BJ (cell line): ENCODE measurements around the gene COL12A1. TPM values are rescaled to one million over a fixed set of nuclear protein-coding genes. Genes with fewer than 3 reads are reported as not detected.

Source experiments
- CTCF ChIA-PET: fragments of 350-600 bp; formaldehyde crosslinking; extraction: SDS; loops from one replicate; lab custom pipeline; 2021; ENCODE audit warnings: antibody characterized with exemption, inconsistent platforms; lab: Yijun Ruan, JAX
- POLR2A ChIA-PET: fragments of 300-600 bp; sonication (Branson Sonifier 250); formaldehyde crosslinking; extraction: SDS; loops from one replicate; lab custom pipeline; 2021; ENCODE audit warnings: antibody characterized with exemption; lab: Charles Lee
- DNase-seq: peaks from one replicate; pipeline ENCODE4 v3.0.0-alpha.2; 2011; ENCODE audit warnings: low read depth
- H3K27me3 ChIP-seq: 2 replicates; pipeline ENCODE4 v1.6.0; 2011; ENCODE audit warnings: low read length; ENCODE audit not compliant: control insufficient read depth, insufficient read depth
- H3K36me3 ChIP-seq: 2 replicates; pipeline ENCODE4 v1.5.1; 2011; ENCODE audit warnings: low read length; ENCODE audit not compliant: control insufficient read depth, insufficient read depth
- H3K4me3 ChIP-seq: 2 replicates; pipeline ENCODE4 v1.5.1; 2011; ENCODE audit warnings: low read depth, mild to moderate bottlenecking, control low read depth, low read length
- CTCF ChIP-seq: IDR thresholded peaks from 2 replicates; pipeline ENCODE4 v1.5.1; 2011; ENCODE audit warnings: low read depth, mild to moderate bottlenecking, control low read depth, inconsistent platforms, low read length, moderate library complexity; ENCODE audit not compliant: insufficient read depth
- polyA plus RNA-seq: library from polyadenylated mRNA; depleted of rRNA; stranded (reverse); fragments of >200 nt; gene quantifications from 2 replicates; pipeline ENCODE4 v1.2.3, GENCODE V29; 2011

Gene COL12A1
- polyA plus RNA-seq, 1 experiment = 1,308 TPM

DNA sequence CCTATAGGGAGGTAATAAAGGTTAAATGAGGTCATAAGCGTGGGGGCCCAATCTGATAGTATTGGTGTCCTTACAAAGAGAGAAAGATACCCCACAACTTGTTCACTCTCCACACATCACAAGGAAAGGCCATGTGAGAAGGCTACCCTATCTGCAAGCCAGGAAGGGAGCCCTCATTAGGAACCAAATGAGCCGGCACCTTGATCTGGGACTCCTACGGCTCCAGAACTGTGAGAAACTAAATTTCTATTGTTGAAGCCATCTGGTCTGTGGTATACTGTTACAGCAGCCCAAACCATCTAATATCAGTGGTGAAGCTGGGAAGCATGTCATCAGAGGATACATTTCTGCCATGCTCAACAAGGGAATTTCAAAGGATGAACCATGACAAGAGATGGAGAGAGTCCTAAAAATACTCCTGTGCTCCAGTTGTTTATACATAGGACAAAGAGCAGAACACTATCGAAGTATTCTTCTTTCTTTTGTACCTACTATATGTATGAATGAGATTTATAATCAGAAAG is 27.3 kb upstream of the COL12A1 start:
- ChIA-PET POLR2A (no interaction called here), CTCF (interaction anchor here (1.2 to 1.6 kb wide), 3 partner anchors 21 to 25 kb away, joined by 3 to 5 read pairs (median 4); no protein-coding TSS in a partner anchor)
- H3K27me3 ChIP-seq = no peaks in the 10 kb centered on the region
- peaks cover 2% of the 10 kb centered on the region; the same call in 1 of the 2 replicates for H3K36me3 ChIP-seq
- no peak for TF ChIP-seq CTCF
- no peak overlapping the region for H3K4me3 ChIP-seq
- no peak for DNase-seq

DNA sequence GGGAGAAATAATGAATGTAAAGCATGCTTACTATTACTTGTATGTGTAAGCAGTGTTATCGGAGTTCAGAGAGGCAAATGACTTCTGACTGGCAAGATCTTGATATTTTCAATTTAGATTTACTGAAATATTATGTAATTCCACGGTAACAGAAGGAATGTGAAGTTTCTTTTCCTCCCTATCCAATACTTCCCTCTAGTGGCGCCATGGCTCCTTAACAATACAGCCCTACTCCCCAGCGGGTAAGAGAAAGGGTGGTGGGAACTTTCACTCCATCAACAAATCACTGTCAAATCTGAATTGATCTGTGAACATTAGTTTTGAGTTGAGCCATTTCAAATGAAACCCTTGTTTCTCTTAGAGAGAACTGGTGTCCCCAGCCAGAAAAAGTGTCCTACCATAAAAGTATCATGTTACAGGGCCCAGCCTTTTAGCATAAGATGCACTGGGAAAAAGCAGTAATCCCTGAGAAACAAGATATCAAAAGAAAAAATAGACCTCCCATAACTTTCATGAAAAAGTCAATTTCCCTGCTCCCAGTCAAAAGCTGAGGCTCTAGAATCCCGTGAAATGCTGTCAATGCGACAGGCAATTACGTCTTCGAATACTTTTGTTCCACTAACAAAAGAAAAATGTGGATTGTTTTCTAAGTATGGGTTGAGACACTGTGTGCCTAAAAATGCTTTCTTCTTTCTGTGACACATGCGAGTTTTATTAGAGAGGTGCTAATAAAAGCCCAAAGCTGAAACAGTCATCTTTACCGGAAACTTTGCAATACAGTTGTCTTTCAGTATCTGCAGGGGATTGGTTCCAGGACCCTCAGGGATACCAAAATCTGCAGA is 24.9 kb upstream of the COL12A1 start:
- H3K36me3 ChIP-seq = no peaks in the 10 kb centered on the region
- DNase-seq = no peak
- POLR2A ChIA-PET = no interaction called here
- CTCF ChIA-PET = interaction anchor here (0.6 to 1.6 kb wide), 10 partner anchors 10 to 1754 kb away, joined by 3 to 10 read pairs (median 3); partner anchors contain the start of gene COX7A2
- TF ChIP-seq CTCF = peak; percentile 84
- H3K27me3 ChIP-seq = no peaks in the 10 kb centered on the region
- H3K4me3 ChIP-seq = no peak overlapping the region

DNA sequence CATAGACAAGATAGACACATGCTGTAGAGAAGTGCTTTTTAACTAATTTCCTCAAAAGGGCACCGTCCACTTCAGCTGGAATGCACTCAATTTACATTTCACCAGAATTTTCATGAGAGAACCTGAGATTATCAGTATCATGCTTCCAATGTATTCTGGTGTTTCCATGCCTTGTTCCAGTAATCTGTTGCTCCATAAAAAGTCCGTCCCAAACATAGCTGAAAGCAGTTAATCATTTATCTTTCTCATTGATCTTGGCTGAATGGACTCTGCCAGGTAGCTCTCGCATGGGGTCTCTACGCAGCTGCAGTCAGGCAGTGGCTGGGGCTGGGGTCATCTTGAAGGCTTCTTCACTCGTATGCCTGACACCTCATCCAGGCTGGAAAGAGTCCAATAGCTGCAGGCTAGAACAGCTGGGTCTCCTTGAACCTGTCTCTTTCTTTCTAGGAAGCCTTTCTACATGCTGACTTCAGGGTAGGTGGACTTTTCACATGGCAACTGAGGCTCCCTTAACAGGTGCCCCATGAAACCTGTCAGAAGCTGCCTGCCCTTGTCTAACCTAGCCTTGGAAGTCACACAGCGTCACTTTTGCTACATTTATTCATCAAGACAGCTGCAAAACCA is 18.6 kb upstream of the COL12A1 start:
- Histone ChIP-seq H3K27me3 (no peaks in the 10 kb centered on the region), H3K4me3 (no peak overlapping the region), H3K36me3 (no peaks in the 10 kb centered on the region)
- no peak for DNase-seq
- ChIA-PET CTCF (interaction anchor here (0.6 to 2.2 kb wide), 3 partner anchors 13 to 418 kb away, joined by 3 to 8 read pairs (median 7); no protein-coding TSS in a partner anchor), POLR2A (no interaction called here)
- no peak for TF ChIP-seq CTCF

DNA sequence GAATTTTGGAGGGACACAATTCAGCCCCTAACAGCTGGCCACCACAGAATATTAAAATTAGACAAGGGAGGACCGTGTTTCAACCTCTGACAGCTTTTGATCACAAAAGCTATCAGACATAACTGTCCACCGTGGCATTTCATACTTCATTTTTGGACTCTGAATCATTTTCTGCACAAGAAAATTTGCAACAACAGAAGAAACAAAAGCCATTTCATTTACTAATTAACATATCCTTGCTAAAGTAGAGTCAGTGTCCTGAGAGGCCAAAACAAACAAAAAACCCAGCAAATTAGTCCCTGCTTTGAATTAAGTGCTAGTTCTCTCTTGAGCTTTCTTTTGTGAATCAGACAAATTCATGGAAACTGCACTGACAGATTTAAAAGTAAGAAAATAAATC is 17.6 kb upstream of the COL12A1 start:
- Histone ChIP-seq H3K36me3 (no peaks in the 10 kb centered on the region), H3K4me3 (no peak overlapping the region), H3K27me3 (no peaks in the 10 kb centered on the region)
- ChIA-PET CTCF (interaction anchor here (0.9 to 2.2 kb wide), 2 partner anchors 10 to 12 kb away, joined by 3 to 8 read pairs; no protein-coding TSS in a partner anchor), POLR2A (no interaction called here)
- no peak for TF ChIP-seq CTCF
- DNase-seq = no peak

DNA sequence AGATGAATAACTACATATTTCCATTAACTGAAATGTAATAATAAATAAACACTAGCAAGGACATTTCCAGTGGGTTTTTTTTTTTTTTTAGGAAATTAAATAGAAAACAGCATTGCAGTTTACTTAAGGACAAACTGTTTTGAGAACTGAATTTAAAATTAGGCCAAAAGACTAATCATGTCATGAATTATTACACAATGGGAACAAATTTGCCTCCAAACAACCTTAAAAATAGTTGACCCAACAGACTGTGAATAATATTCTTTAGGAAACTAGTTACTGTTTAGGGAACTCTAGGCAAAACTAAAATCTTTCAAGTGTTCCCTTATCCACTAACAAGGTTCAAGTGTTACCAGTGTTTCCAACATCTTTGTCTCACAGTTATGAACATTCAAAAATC is 16.4 kb upstream of the COL12A1 start:
- TF ChIP-seq CTCF = no peak
- no peaks in the 10 kb centered on the region for H3K27me3 ChIP-seq
- H3K4me3 ChIP-seq = no peak overlapping the region
- DNase-seq = no peak
- CTCF ChIA-PET = interaction anchor here (0.6 to 2.8 kb wide), 4 partner anchors 9 to 1113 kb away, joined by 3 to 34 read pairs (median 6); no protein-coding TSS in a partner anchor
- POLR2A ChIA-PET = no interaction called here
- no peaks in the 10 kb centered on the region for H3K36me3 ChIP-seq
